Left lung (tissue), 10 donors: ENCODE results near the gene IGFBP7. TPM values are rescaled to one million over a fixed set of nuclear protein-coding genes. Genes with fewer than 3 reads are reported as not detected.
A peak's percentile ranks its signal among the peaks of the same experiment; 100 is the strongest.

Experiments used
- ATAC-seq: fragments of 200-7000 bp; cut with Tn5 transposase; one replicate; pipeline ENCODE4 v1.9.1; 2020; ENCODE audit warnings: moderate library complexity
- DNase-seq, 4 donors: peaks; one replicate each; pipeline ENCODE4 v3.0.0-alpha.2; 2013 to 2020
- H3K27ac ChIP-seq, 2 donors: fragments of 200-600 bp; sonication (generic) in 1 of 2; one replicate each; pipeline versions ENCODE4 v1.5.0 to v1.8.0; 2020 to 2021
- H3K27me3 ChIP-seq, 2 donors: fragments of 200-600 bp; sonication (generic) in 1 of 2; one replicate each; pipeline versions ENCODE4 v1.5.0 to v1.8.0; 2020 to 2021
- H3K36me3 ChIP-seq, 2 donors: fragments of 200-600 bp; sonication (generic) in 1 of 2; one replicate each; pipeline versions ENCODE4 v1.5.0 to v1.8.0; 2020 to 2021
- H3K4me1 ChIP-seq, 2 donors: fragments of 200-600 bp; one replicate each; pipeline ENCODE4 v1.8.0; 2021
- H3K4me3 ChIP-seq, 2 donors: fragments of 200-600 bp; sonication (generic) in 1 of 2; one replicate each; pipeline versions ENCODE4 v1.5.0 to v1.8.0; 2020 to 2021; ENCODE audit warnings: mild to moderate bottlenecking in 1 of 2
- H3K9me3 ChIP-seq, 2 donors: fragments of 200-600 bp; sonication (generic) in 1 of 2; one replicate each; pipeline versions ENCODE4 v1.5.0 to v1.8.0; 2020 to 2021
- CTCF ChIP-seq, 2 donors: fragments of 200-600 bp; sonication (generic) in 1 of 2; IDR thresholded peaks; one replicate each; pipeline versions ENCODE4 v1.5.0 to v1.8.0; 2021; ENCODE audit warnings: antibody characterized with exemption in 2 of 2
- intact Hi-C, 2 donors: fragments of 100-400 bp; cut with DNase I; formaldehyde crosslinking; loops; one replicate each; pipeline versions ENCODE4 v1.11.2 to v1.14.2; 2022
- polyA plus RNA-seq, 6 donors: library from polyadenylated mRNA; unstranded; fragments of 120-200 nt; gene quantifications; one replicate each; pipeline ENCODE4 v1.2.1, GENCODE V29; 2013; ENCODE audit not compliant: insufficient read length in 6 of 6
- total RNA-seq, 2 donors: library from RNA; stranded (reverse); fragmentation: NEBNext Ultra II Directional; extraction: Animal tissue kit (Norgen Biotek cat#: 25700); gene quantifications; one replicate each; pipeline ENCODE4 v1.2.1, GENCODE V29; 2021
- donor health status: DM: no; HTN: yes; CAD: no.
- donor health status: DM: no; HTN: no; CAD: no.

The IGFBP7 gene
- total and polyA plus RNA-seq, 8 donors, result 235 to 527 (median 284) TPM

GRCh38 chr4:57070461-57070860, 39.7 kb downstream of the IGFBP7 start:
- DNase-seq (no peak), ATAC-seq (no peak)
- intact Hi-C loops, result no loop called here
- H3K27ac ChIP-seq, result no peak overlapping the region
- no peak for TF ChIP-seq CTCF (IDR thresholded peaks at IDR 0.05)
- H3K4me3 ChIP-seq, result no peak overlapping the region
- H3K36me3 ChIP-seq, result no peaks in the 10 kb centered on the region
- no peaks in the 10 kb centered on the region for H3K27me3 ChIP-seq
- no peaks in the 10 kb centered on the region for H3K9me3 ChIP-seq
- peaks cover 2 to 18% of the 10 kb centered on the region in 2 donors for H3K4me1 ChIP-seq

- no peak for TF ChIP-seq CTCF (IDR thresholded peaks at IDR 0.05)
- Histone ChIP-seq H3K27ac (no peak overlapping the region), H3K27me3 (no peaks in the 10 kb centered on the region), H3K9me3 (no peaks in the 10 kb centered on the region), H3K36me3 (no peaks in the 10 kb centered on the region), H3K4me3 (no peak overlapping the region), H3K4me1 (peaks cover 8 to 18% of the 10 kb centered on the region in 2 donors)
- ATAC-seq, result no peak
- intact Hi-C loops, result no loop called here
- no peak for DNase-seq
These were observed 41.8 kb downstream of the IGFBP7 start for GRCh38 chr4:57068237-57068981.

GRCh38 chr4:57065730-57066482, 44.3 kb downstream of the IGFBP7 start:
- intact Hi-C loops, result no loop called here

GRCh38 chr4:57064811-57065711, 45.1 kb downstream of the IGFBP7 start:
- Histone ChIP-seq H3K36me3 (no peaks in the 10 kb centered on the region), H3K27me3 (no peaks in the 10 kb centered on the region), H3K4me3 (no peak overlapping the region), H3K4me1 (peaks cover under 1 to 8% of the 10 kb centered on the region in 2 donors), H3K27ac (peak overlapping the region; percentile 16 to 58), H3K9me3 (no peaks in the 10 kb centered on the region)
- intact Hi-C loops, result no loop called here
- peak in 1 of 4 donors; percentile 51 for DNase-seq
- ATAC-seq, result peak; percentile 67
- TF ChIP-seq CTCF (IDR thresholded peaks at IDR 0.05), result no peak

More at GRCh38 chr4:57065730-57066482, 44.3 kb downstream of the IGFBP7 start:
- no peak for DNase-seq
- no peak overlapping the region for H3K4me3 ChIP-seq
- peak overlapping the region; percentile 16 to 58 for H3K27ac ChIP-seq
- H3K27me3 ChIP-seq, result no peaks in the 10 kb centered on the region
- H3K9me3 ChIP-seq, result no peaks in the 10 kb centered on the region
- peak; percentile 17 for ATAC-seq
- no peaks in the 10 kb centered on the region for H3K36me3 ChIP-seq
- H3K4me1 ChIP-seq, result peaks cover 8 to 9% of the 10 kb centered on the region in 2 donors
- no peak for TF ChIP-seq CTCF (IDR thresholded peaks at IDR 0.05)
